Lung (tissue), 12 donors: ENCODE results near the gene FGGY. TPM values are rescaled to one million over a fixed set of nuclear protein-coding genes. Genes with fewer than 3 reads are reported as not detected.
"Not testable (repeated sequence)": the region's sequence is repeated elsewhere in the genome, so short reads cannot be mapped to it uniquely, and the experiment has no call there.

ENCODE experiments used
- ATAC-seq: fragments of 200-7000 bp; cut with Tn5 transposase; one replicate; pipeline ENCODE4 v1.9.1; 2020; ENCODE audit warnings: moderate number of reproducible peaks; ENCODE audit not compliant: insufficient read depth, low FRiP score
- DNase-seq, 3 donors: peaks; one replicate each; pipeline ENCODE4 v3.0.0-alpha.2; 2013 to 2017
- H3K27ac ChIP-seq, 2 donors: one replicate each; pipeline ENCODE4 v1.5.1; 2013; ENCODE audit warnings: mild to moderate bottlenecking in 2 of 2, moderate library complexity in 2 of 2, control low read depth in 1 of 2, inconsistent platforms in 1 of 2, low read depth in 1 of 2, low read length in 1 of 2
- H3K27me3 ChIP-seq, 3 donors: one replicate each; pipeline ENCODE4 v1.5.1; 2013; ENCODE audit warnings: low read length in 2 of 3; ENCODE audit not compliant: control insufficient read depth in 3 of 3, insufficient read depth in 3 of 3
- H3K36me3 ChIP-seq, 4 donors: one replicate each; pipeline ENCODE4 v1.5.1; 2013; ENCODE audit warnings: low read length in 4 of 4, mild to moderate bottlenecking in 1 of 4, moderate library complexity in 1 of 4; ENCODE audit not compliant: control insufficient read depth in 4 of 4, insufficient read depth in 4 of 4
- H3K4me1 ChIP-seq, 5 donors: one replicate each; pipeline ENCODE4 v1.5.1; 2013; ENCODE audit warnings: low read length in 5 of 5, mild to moderate bottlenecking in 2 of 5, moderate library complexity in 1 of 5; ENCODE audit not compliant: control insufficient read depth in 5 of 5, insufficient read depth in 5 of 5
- H3K4me3 ChIP-seq: one replicate; pipeline ENCODE4 v1.5.1; 2013; ENCODE audit warnings: mild to moderate bottlenecking, control low read depth, moderate library complexity
- H3K9ac ChIP-seq, 2 donors: one replicate each; pipeline ENCODE4 v1.5.1; 2013; ENCODE audit warnings: low read length in 2 of 2, control low read depth in 1 of 2; ENCODE audit not compliant: insufficient read depth in 1 of 2
- H3K9me3 ChIP-seq, 4 donors: one replicate each; pipeline ENCODE4 v1.5.1; 2013; ENCODE audit warnings: low read length in 3 of 4, mild to moderate bottlenecking in 1 of 4, moderate library complexity in 1 of 4; ENCODE audit not compliant: control insufficient read depth in 4 of 4, insufficient read depth in 3 of 4
- CTCF ChIP-seq: IDR thresholded peaks from 2 replicates; pipeline ENCODE4 v1.5.1; 2012; ENCODE audit warnings: mild to moderate bottlenecking; ENCODE audit errors: control extremely low read depth, extremely low read depth
- WGBS, 2 donors: extraction: QIAGEN DNeasy Blood & Tissue Kit; methylation state at CpG; one replicate each; pipeline ENCODE4 v1.1.7; 2013; 5-methylcytosine and 5-hydroxymethylcytosine counted together
- polyA plus RNA-seq, 2 donors: library from polyadenylated mRNA; stranded (reverse); fragments of 200-250 nt; gene quantifications; one replicate each; pipeline ENCODE4 v1.2.1, GENCODE V29; 2013
- total RNA-seq, 2 donors: library from RNA; depleted of rRNA in 1 of 2; stranded (reverse); fragments of >200 nt in 1 of 2; gene quantifications; one replicate each; pipeline ENCODE4 v1.2.1, GENCODE V29; 2014 to 2021
- donor health status: control.
- donor health status: control.
- donor health status: Bipolar disorder and iron deficiency.
- donor health status: healthy.
- donor health status: DM: yes; HTN: yes; CAD: no.

FGGY gene
- total and polyA plus RNA-seq, 4 donors = 16.1 to 42.3 (median 18.3) TPM

GRCh38 chr1:59643526-59643925 lies 346.6 kb downstream of the FGGY start:
- ATAC-seq = no peak
- Histone ChIP-seq H3K4me1 (peaks cover 0 to 6% (median 0%) of the 10 kb centered on the region in 5 donors), H3K27me3 (no peaks in the 10 kb centered on the region), H3K36me3 (no peaks in the 10 kb centered on the region), H3K9me3 (no peaks in the 10 kb centered on the region), H3K27ac (no peak overlapping the region), H3K9ac (no peak overlapping the region), H3K4me3 (no peak overlapping the region)
- DNase-seq = no peak
- no peak for TF ChIP-seq CTCF
- WGBS, 2 donors = 98 to 100% methylated on average over 1 of the region's 1 CpG

GRCh38 chr1:59645893-59646292 lies 349.0 kb downstream of the FGGY start:
- Histone ChIP-seq H3K27me3 (no peaks in the 10 kb centered on the region), H3K9me3 (no peaks in the 10 kb centered on the region), H3K27ac (no peak overlapping the region), H3K36me3 (no peaks in the 10 kb centered on the region), H3K9ac (no peak overlapping the region), H3K4me1 (peaks cover 0 to 6% (median 0%) of the 10 kb centered on the region in 5 donors), H3K4me3 (no peak overlapping the region)
- 85 to 93% methylated on average over 2 of the region's 2 CpGs for WGBS, 2 donors
- peak in 1 of 3 donors; percentile 30 for DNase-seq
- no peak for TF ChIP-seq CTCF
- no peak for ATAC-seq

- not testable (repeated sequence) for H3K27ac ChIP-seq, ATAC-seq, H3K4me3 ChIP-seq, H3K4me1 ChIP-seq, DNase-seq, H3K9ac ChIP-seq, H3K36me3 ChIP-seq, H3K9me3 ChIP-seq, H3K27me3 ChIP-seq
- 95 to 96% methylated on average over 14 to 30 of the region's 30 CpGs for WGBS, 2 donors
Observed at GRCh38 chr1:59653142-59653958, 356.5 kb downstream of the FGGY start.

- H3K9ac ChIP-seq = no peak overlapping the region
- H3K4me3 ChIP-seq = no peak overlapping the region
- no peaks in the 10 kb centered on the region for H3K27me3 ChIP-seq
- DNase-seq = no peak
- H3K4me1 ChIP-seq = peaks cover 0 to 1% (median 0%) of the 10 kb centered on the region in 5 donors
- no peak overlapping the region for H3K27ac ChIP-seq
- WGBS, 2 donors = 93 to 100% methylated on average over 2 of the region's 2 CpGs
- no peaks in the 10 kb centered on the region for H3K36me3 ChIP-seq
- no peak for ATAC-seq
- no peaks in the 10 kb centered on the region for H3K9me3 ChIP-seq
- no peak for TF ChIP-seq CTCF
Observed at GRCh38 chr1:59653968-59654367, 357.1 kb downstream of the FGGY start.
